HepG2 (cell line): ENCODE results near the gene PRXL2A. TPM values are rescaled to one million over a fixed set of nuclear protein-coding genes. Genes with fewer than 3 reads are reported as not detected.

ENCODE experiments used
- ARID2 ChIP-seq: sonication (generic); formaldehyde crosslinking; IDR thresholded peaks from 2 replicates; pipeline ENCODE4 v1.8.1; 2022; ENCODE audit warnings: mild to moderate bottlenecking, missing genetic modification reagents, borderline replicate concordance
- ATF1 ChIP-seq: IDR thresholded peaks from 2 replicates; pipeline ENCODE4 v1.6.1; 2016; ENCODE audit warnings: mild to moderate bottlenecking, control low read depth
- CAMTA2 ChIP-seq: sonication (generic); formaldehyde crosslinking; IDR thresholded peaks from 2 replicates; pipeline ENCODE4 v1.4.0; 2020; ENCODE audit warnings: mild to moderate bottlenecking, missing genetic modification reagents, borderline replicate concordance
- CBX1 ChIP-seq: IDR thresholded peaks from one replicate; pipeline ENCODE4 v1.6.1; 2016; ENCODE audit warnings: antibody characterized with exemption, low read depth
- CBX2 ChIP-seq, 2 experiments: fragments of 200-600 bp in 1 of 2; sonication (generic); formaldehyde crosslinking in 1 of 2; IDR thresholded peaks; 2 replicates each; pipeline versions ENCODE4 v1.7.0 to v1.8.1; 2018 to 2022; ENCODE audit warnings: low read depth in 2 of 2, low read length in 1 of 2, mild to moderate bottlenecking in 1 of 2, missing genetic modification reagents in 1 of 2
- FOSL1 ChIP-seq: sonication (generic); formaldehyde crosslinking; IDR thresholded peaks from 2 replicates; pipeline ENCODE4 v1.9.0; 2021; ENCODE audit warnings: missing genetic modification reagents, borderline replicate concordance
- GABPA ChIP-seq, 2 experiments: IDR thresholded peaks; 2 replicates each; pipeline ENCODE4 v1.6.1; 2011 to 2016; ENCODE audit warnings: low read depth in 2 of 2, low read length in 1 of 2, missing biosample characterization in 1 of 2, missing genetic modification characterization in 1 of 2
- NFKB2 ChIP-seq: sonication (generic); formaldehyde crosslinking; IDR thresholded peaks from 2 replicates; pipeline ENCODE4 v1.4.0; 2020; ENCODE audit warnings: missing genetic modification reagents, borderline replicate concordance
- NRL ChIP-seq: sonication (generic); formaldehyde crosslinking; IDR thresholded peaks from 2 replicates; pipeline ENCODE4 v1.5.0; 2020; ENCODE audit warnings: missing genetic modification reagents, mild to moderate bottlenecking, moderate library complexity, borderline replicate concordance
- PBX2 ChIP-seq: IDR thresholded peaks from 2 replicates; pipeline ENCODE4 v1.6.1; 2016; ENCODE audit warnings: control low read depth
- RERE ChIP-seq: IDR thresholded peaks from 2 replicates; pipeline ENCODE4 v1.6.1; 2016; ENCODE audit warnings: low read depth, missing genetic modification reagents, missing compliant biosample characterization
- RFXANK ChIP-seq: IDR thresholded peaks from 2 replicates; pipeline ENCODE4 v1.6.1; 2016
- SAP130 ChIP-seq: IDR thresholded peaks from 2 replicates; pipeline ENCODE4 v1.6.1; 2016; ENCODE audit warnings: low read depth
- SNAI1 ChIP-seq: sonication (generic); formaldehyde crosslinking; IDR thresholded peaks from 2 replicates; pipeline ENCODE4 v1.5.0; 2020; ENCODE audit warnings: mild to moderate bottlenecking, missing genetic modification reagents, borderline replicate concordance
- SRY ChIP-seq: sonication (generic); formaldehyde crosslinking; IDR thresholded peaks from 2 replicates; pipeline ENCODE4 v1.8.0; 2022; ENCODE audit warnings: mild to moderate bottlenecking, missing genetic modification reagents
- TOPORS ChIP-seq: sonication (generic); formaldehyde crosslinking; IDR thresholded peaks from 2 replicates; pipeline ENCODE4 v1.8.0; 2023; ENCODE audit warnings: mild to moderate bottlenecking, missing genetic modification reagents
- U2AF1 ChIP-seq: fragments of 200-400 bp; formaldehyde crosslinking; optimal IDR thresholded peaks from 2 replicates; pipeline ENCODE3; 2017; ENCODE audit warnings: mild to moderate bottlenecking, low read depth, low read length
- ZNF512 ChIP-seq: sonication (generic); formaldehyde crosslinking; IDR thresholded peaks from 2 replicates; pipeline ENCODE4 v1.4.0; 2020; ENCODE audit warnings: mild to moderate bottlenecking, missing genetic modification reagents
- ZNF761 ChIP-seq: sonication (generic); formaldehyde crosslinking; conservative IDR thresholded peaks from 2 replicates; pipeline ENCODE4 v1.4.0; 2020; ENCODE audit warnings: mild to moderate bottlenecking, missing genetic modification reagents
- ZNF775 ChIP-seq: sonication (generic); formaldehyde crosslinking; IDR thresholded peaks from 2 replicates; pipeline ENCODE4 v1.4.0; 2020; ENCODE audit warnings: missing genetic modification reagents, mild to moderate bottlenecking, moderate library complexity, borderline replicate concordance
- ZNF850 ChIP-seq: sonication (generic); formaldehyde crosslinking; conservative IDR thresholded peaks from 2 replicates; pipeline ENCODE4 v1.9.0; 2021; ENCODE audit warnings: mild to moderate bottlenecking, missing genetic modification reagents
- polyA plus RNA-seq, 8 experiments: library from polyadenylated mRNA; depleted of rRNA in 3 of 8; stranded (reverse) in 7 of 8; unstranded in 1 of 8; fragments of >200 nt; fragmentation: Illumina TruSeq in 4 of 8; extraction: Trizol in 4 of 8; gene quantifications; 2 replicates each; pipeline versions ENCODE4 v1.2.1 to v1.2.3, GENCODE V29; 2011 to 2016; ENCODE audit warnings: low read depth in 4 of 8, missing spikeins in 1 of 8, mixed read lengths in 1 of 8; ENCODE audit not compliant: insufficient read depth in 1 of 8
- total RNA-seq, 5 experiments: library from RNA; depleted of rRNA; stranded (reverse); fragments of >200 nt; fragmentation: Illumina TruSeq; extraction: Trizol; gene quantifications; 2 replicates each; pipeline ENCODE4 v1.2.3, GENCODE V29; 2016; ENCODE audit warnings: low read depth in 1 of 5

PRXL2A gene
- total and polyA plus RNA-seq, 2 of the 13 experiments (the other 11 are each of a cell fraction or from before 2014, with no cell fraction given) = 43.9 to 79.9 TPM

- TF ChIP-seq RERE (CRISPR knock-in tag) (no peak), ZNF775 (no peak; the same call in 1 of the 2 replicates), CBX1 (no peak), NRL (CRISPR knock-in tag) (peak; percentile 15; the same call in 1 of the 2 replicates), ZNF761 (CRISPR knock-in tag) (0 out of 2 replicates have a peak, but pooled peaks have one; percentile 70), RFXANK (CRISPR knock-in tag) (no peak), U2AF1 (no peak), TOPORS (CRISPR knock-in tag) (peak; percentile 59), SNAI1 (CRISPR knock-in tag) (peak; percentile 70; the same call in 1 of the 2 replicates), CAMTA2 (peak; percentile 52; the same call in 1 of the 2 replicates), SRY (CRISPR knock-in tag) (peak; percentile 20; the same call in 1 of the 2 replicates), CBX2 (IDR thresholded peaks at IDR 0.05; ENCODE audit: low read depth, low read length) (no peak), CBX2 (CRISPR knock-in tag; IDR thresholded peaks at IDR 0.05; ENCODE audit: low read depth) (no peak), PBX2 (CRISPR knock-in tag) (no peak), NFKB2 (CRISPR knock-in tag) (no peak), ZNF512 (no peak), ARID2 (CRISPR knock-in tag) (no peak; the same call in 1 of the 2 replicates), SAP130 (CRISPR knock-in tag) (peak; percentile 80), GABPA (IDR thresholded peaks at IDR 0.05; ENCODE audit: low read depth, low read length) (no peak), GABPA (CRISPR knock-in tag; IDR thresholded peaks at IDR 0.05; ENCODE audit: low read depth) (no peak), ZNF850 (0 out of 2 replicates have a peak, but pooled peaks have one; percentile 77), FOSL1 (CRISPR knock-in tag) (no peak), ATF1 (no peak)
These were observed at the start of gene PRXL2A (continued) for GRCh38 chr10:80408242-80409101.
